H1 (cell line): ENCODE measurements around the gene PATL2. TPM values are rescaled to one million over a fixed set of nuclear protein-coding genes. Genes with fewer than 3 reads are reported as not detected.

Experiments
- CTCF ChIA-PET: fragments of 300-600 bp; sonication (Branson Sonifier 250); formaldehyde crosslinking; loops from one replicate; lab custom pipeline; 2021; ENCODE audit not compliant: partially characterized antibody; lab: Charles Lee
- POLR2A ChIA-PET: fragments of 300-600 bp; sonication (Branson Sonifier 250); formaldehyde crosslinking; loops from one replicate; lab custom pipeline; 2021; ENCODE audit warnings: inconsistent platforms; ENCODE audit not compliant: partially characterized antibody; lab: Charles Lee
- DNase-seq, 2 experiments: peaks; one replicate each; pipeline versions ENCODE4 v3.0.0 to v3.0.0-alpha.2; 2010 to 2022; ENCODE audit warnings: low spot score in 2 of 2, low read depth in 1 of 2, mixed read lengths in 1 of 2
- FAIRE-seq: peaks from 2 replicates; lab custom pipeline; 2011; peaks lifted over from hg19 to GRCh38; lab: Jason Lieb, UNC
- H2AFZ ChIP-seq: 2 replicates; pipeline ENCODE4 v1.8.1; 2012; ENCODE audit warnings: low read length, inconsistent platforms
- H2AK5ac ChIP-seq: 2 replicates; pipeline ENCODE4 v1.6.1; 2013; ENCODE audit warnings: low read depth, low read length
- H2BK120ac ChIP-seq: replicated peaks from 2 replicates; pipeline ENCODE3; 2013; ENCODE audit warnings: low read depth, low read length, inconsistent platforms
- H2BK12ac ChIP-seq: 2 replicates; pipeline ENCODE4 v1.6.1; 2013; ENCODE audit warnings: low read depth, low read length
- H2BK15ac ChIP-seq: 2 replicates; pipeline ENCODE4 v1.6.1; 2013; ENCODE audit warnings: low read length
- H2BK20ac ChIP-seq: 2 replicates; pipeline ENCODE4 v1.6.1; 2013; ENCODE audit warnings: low read length
- H2BK5ac ChIP-seq: 2 replicates; pipeline ENCODE4 v1.6.1; 2013; ENCODE audit warnings: low read depth, low read length
- H3K14ac ChIP-seq: 2 replicates; pipeline ENCODE4 v1.6.1; 2013; ENCODE audit warnings: inconsistent platforms; ENCODE audit not compliant: insufficient read length
- H3K18ac ChIP-seq: 2 replicates; pipeline ENCODE4 v1.6.1; 2013; ENCODE audit warnings: low read length; ENCODE audit errors: extremely low read depth
- H3K23ac ChIP-seq: 2 replicates; pipeline ENCODE4 v1.6.1; 2013; ENCODE audit warnings: inconsistent platforms; ENCODE audit not compliant: insufficient read length
- H3K23me2 ChIP-seq: 2 replicates; pipeline ENCODE4 v1.6.1; 2013; ENCODE audit warnings: low read depth, low read length
- H3K27ac ChIP-seq: 2 replicates; pipeline ENCODE4 v1.6.1; 2011; ENCODE audit warnings: low read depth, low read length, inconsistent platforms
- H3K27me3 ChIP-seq, 4 experiments: replicated peaks in 1 of 4; 1 replicate in 1 of 4; 2 replicates in 3 of 4; pipeline versions ENCODE4 v1.6.1 to v1.8.1; 2011 to 2013; ENCODE audit warnings: low read length in 3 of 4, mild to moderate bottlenecking in 3 of 4, inconsistent platforms in 2 of 4, mixed read lengths in 2 of 4, moderate library complexity in 1 of 4; ENCODE audit not compliant: control insufficient read depth in 3 of 4, insufficient read depth in 3 of 4; ENCODE audit errors: extremely low read depth in 1 of 4
- H3K36me3 ChIP-seq, 4 experiments: 2 replicates each; pipeline versions ENCODE4 v1.6.1 to v1.8.1; 2011 to 2013; ENCODE audit warnings: mild to moderate bottlenecking in 4 of 4, low read length in 3 of 4, moderate library complexity in 2 of 4, control low read depth in 1 of 4, inconsistent platforms in 1 of 4; ENCODE audit not compliant: insufficient read depth in 4 of 4, control insufficient read depth in 2 of 4
- H3K4ac ChIP-seq: replicated peaks from 2 replicates; pipeline ENCODE3; 2013; ENCODE audit warnings: low read length, low read depth, mixed read lengths, inconsistent platforms; ENCODE audit not compliant: insufficient read length
- H3K4me1 ChIP-seq, 4 experiments: replicated peaks in 1 of 4; 1 replicate in 1 of 4; 2 replicates in 3 of 4; pipeline versions ENCODE4 v1.6.1 to v1.8.1; 2011 to 2013; ENCODE audit warnings: low read length in 3 of 4, inconsistent platforms in 2 of 4, mixed read lengths in 1 of 4; ENCODE audit not compliant: insufficient read depth in 4 of 4, control insufficient read depth in 3 of 4
- H3K4me2 ChIP-seq, 2 experiments: 2 replicates each; pipeline versions ENCODE4 v1.6.1 to v1.8.1; 2011 to 2013; ENCODE audit warnings: low read depth in 2 of 2, low read length in 2 of 2, control low read depth in 1 of 2, inconsistent platforms in 1 of 2, mild to moderate bottlenecking in 1 of 2; ENCODE audit not compliant: insufficient read depth in 1 of 2
- H3K4me3 ChIP-seq, 4 experiments: fragments of 200-600, 300-600 bp in 1 of 4; sonication (generic), shearing (Covaris generic), sonication (Bioruptor Twin) in 1 of 4; 2 replicates each; pipeline versions ENCODE4 v1.5.1 to v1.8.1; 2011 to 2016; ENCODE audit warnings: low read length in 4 of 4, low read depth in 3 of 4, control low read depth in 2 of 4, inconsistent platforms in 2 of 4, mild to moderate bottlenecking in 2 of 4, mixed read lengths in 1 of 4, moderate library complexity in 1 of 4; ENCODE audit not compliant: insufficient read depth in 2 of 4; ENCODE audit errors: extremely low read depth in 1 of 4
- H3K56ac ChIP-seq: replicated peaks from 2 replicates; pipeline ENCODE3; 2013; ENCODE audit warnings: low read depth, mild to moderate bottlenecking, mixed read lengths, low read length, inconsistent platforms; ENCODE audit not compliant: insufficient read length
- H3K79me1 ChIP-seq: 2 replicates; pipeline ENCODE4 v1.6.1; 2013; ENCODE audit warnings: low read depth, low read length, control low read depth
- H3K79me2 ChIP-seq, 2 experiments: 2 replicates each; pipeline versions ENCODE4 v1.6.1 to v1.8.1; 2012 to 2013; ENCODE audit warnings: low read length in 2 of 2, mild to moderate bottlenecking in 2 of 2, inconsistent platforms in 1 of 2; ENCODE audit not compliant: insufficient read depth in 2 of 2, control insufficient read depth in 1 of 2
- H3K9ac ChIP-seq, 4 experiments: replicated peaks in 1 of 4; 1 replicate in 1 of 4; 2 replicates in 3 of 4; pipeline versions ENCODE4 v1.6.1 to v1.8.1; 2011 to 2013; ENCODE audit warnings: low read depth in 3 of 4, low read length in 3 of 4, control low read depth in 2 of 4, mild to moderate bottlenecking in 2 of 4, moderate library complexity in 2 of 4, inconsistent platforms in 1 of 4; ENCODE audit errors: extremely low read depth in 1 of 4
- H3K9me3 ChIP-seq, 2 experiments: 2 replicates each; pipeline versions ENCODE4 v1.6.1 to v1.8.1; 2012 to 2013; ENCODE audit warnings: mild to moderate bottlenecking in 2 of 2, moderate library complexity in 2 of 2, control low read depth in 1 of 2, inconsistent platforms in 1 of 2, low read depth in 1 of 2, low read length in 1 of 2, mixed read lengths in 1 of 2; ENCODE audit not compliant: insufficient read depth in 2 of 2
- H4K20me1 ChIP-seq, 2 experiments: replicated peaks in 1 of 2; 2 replicates each; pipeline versions ENCODE3 to v1.8.1; 2011 to 2013; ENCODE audit warnings: inconsistent platforms in 2 of 2, low read length in 2 of 2, mild to moderate bottlenecking in 1 of 2; ENCODE audit not compliant: insufficient read depth in 2 of 2, control insufficient read depth in 1 of 2
- H4K5ac ChIP-seq: 2 replicates; pipeline ENCODE4 v1.6.1; 2013; ENCODE audit warnings: low read length, low read depth, mixed read lengths, inconsistent platforms; ENCODE audit not compliant: insufficient read length
- H4K8ac ChIP-seq: 2 replicates; pipeline ENCODE4 v1.8.0; 2013; ENCODE audit warnings: mild to moderate bottlenecking, moderate library complexity, low read length, inconsistent platforms; ENCODE audit not compliant: insufficient read depth; ENCODE audit errors: extremely low read depth
- H4K91ac ChIP-seq: replicated peaks from 2 replicates; pipeline ENCODE3; 2013; ENCODE audit warnings: low read length, mixed read lengths, inconsistent platforms; ENCODE audit not compliant: insufficient read length
- JUN ChIP-seq: IDR thresholded peaks from 2 replicates; pipeline ENCODE4 v1.6.1; 2011; ENCODE audit warnings: low read depth, mild to moderate bottlenecking, improper control_type of control experiment, low read length
- SIN3A ChIP-seq, 2 experiments: IDR thresholded peaks in 1 of 2; conservative IDR thresholded peaks in 1 of 2; 2 replicates each; pipeline ENCODE4 v1.6.1; 2011 to 2012; ENCODE audit warnings: low read length in 2 of 2, improper control_type of control experiment in 1 of 2, low read depth in 1 of 2, mild to moderate bottlenecking in 1 of 2
- SIRT6 ChIP-seq: IDR thresholded peaks from one replicate; pipeline ENCODE4 v1.7.1; 2012; ENCODE audit warnings: low read length, inconsistent platforms
- WGBS, 2 experiments: shearing (Covaris generic) in 1 of 2; methylation state at CpG; one replicate each; pipeline versions ENCODE4 v1.1.6 to v1.1.7; 2013 to 2015; ENCODE audit warnings: low lambda C conversion rate in 2 of 2, mixed read lengths in 2 of 2, inconsistent platforms in 1 of 2, low coverage in 1 of 2, missing lambda C conversion rate in 1 of 2; ENCODE audit not compliant: insufficient replicate concordance in 2 of 2, insufficient coverage in 1 of 2, insufficient read length in 1 of 2; ENCODE audit errors: extremely low coverage in 1 of 2, missing lambda C conversion rate in 1 of 2; 5-methylcytosine and 5-hydroxymethylcytosine counted together
- polyA plus RNA-seq, 7 experiments: library from polyadenylated mRNA; depleted of rRNA in 3 of 7; stranded (reverse) in 5 of 7; unstranded in 2 of 7; fragments of >200 nt in 5 of 7; fragments of 200-250 nt in 2 of 7; gene quantifications; 1 replicate in 5 of 7; 2 replicates in 1 of 7; 4 replicates in 1 of 7; pipeline versions ENCODE4 v1.2.1 to v1.2.3, GENCODE V29; 2011 to 2013; ENCODE audit warnings: missing spikeins in 2 of 7, mixed read lengths in 2 of 7
- total RNA-seq: library from RNA; stranded (reverse); fragmentation: NEBNext Ultra II Directional; extraction: Animal tissue kit (Norgen Biotek cat#: 25700); gene quantifications from 2 replicates; pipeline ENCODE4 v1.2.1, GENCODE V29; 2021

Gene PATL2
- total and polyA plus RNA-seq, 2 of the 8 experiments (the other 6 are each of a cell fraction or from before 2014, with no cell fraction given), result 0.65 to 1.3 TPM

DNA sequence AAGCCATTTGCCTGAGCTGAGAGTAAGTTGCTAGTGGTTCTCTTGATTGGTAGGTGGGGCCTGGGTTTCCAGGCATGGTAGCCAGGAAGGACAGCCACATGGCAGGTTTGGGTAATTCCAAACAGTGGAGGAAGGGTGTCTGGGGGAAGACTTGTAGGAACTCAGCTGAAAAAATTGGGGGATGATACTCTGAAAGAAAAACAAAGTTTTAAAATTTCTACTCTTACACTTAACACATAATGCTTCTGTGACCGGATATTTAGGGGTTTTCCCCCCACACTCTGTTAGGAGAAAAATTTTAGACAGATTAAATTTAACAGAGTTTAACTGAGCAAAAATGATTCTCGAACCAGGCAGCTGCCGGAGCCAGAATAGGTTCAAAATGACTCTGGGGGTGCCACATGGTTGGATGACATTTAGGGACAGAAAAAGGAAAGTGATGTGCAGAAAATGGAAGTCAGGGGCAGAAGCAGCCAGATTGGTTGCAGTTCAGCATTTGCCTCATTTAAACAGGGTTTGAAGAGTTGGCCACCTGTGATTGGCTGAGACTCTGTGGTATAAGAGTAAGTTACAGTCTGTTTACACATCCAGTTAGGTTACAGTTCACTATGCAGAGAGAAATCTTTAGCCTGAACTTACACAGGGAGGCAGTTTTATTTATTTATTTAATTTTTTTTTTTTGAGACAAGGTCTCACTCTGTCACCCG lies 8.3 kb upstream of the PATL2 start:
- H3K4me2 ChIP-seq, result no peak overlapping the region
- no peaks in the 10 kb centered on the region for H3K9me3 ChIP-seq
- H4K5ac ChIP-seq, result no peak overlapping the region
- no peak overlapping the region for H2BK120ac ChIP-seq
- TF ChIP-seq JUN (no peak), SIN3A (conservative IDR thresholded peaks at IDR 0.05 in 1 of 2, IDR thresholded peaks at IDR 0.05 in 1 of 2; ENCODE audit: low read depth in 1 of 2, low read length in 2 of 2) (no peak), SIRT6 (no peak)
- DNase-seq (no peak), FAIRE-seq (no peak)
- H2AFZ ChIP-seq, result no peak overlapping the region
- no peaks in the 10 kb centered on the region for H3K27me3 ChIP-seq
- no peak overlapping the region for H2BK15ac ChIP-seq
- no peak overlapping the region for H4K91ac ChIP-seq
- H2BK12ac ChIP-seq, result no peak overlapping the region
- H2BK5ac ChIP-seq, result no peak overlapping the region; the same call in 1 of the 2 replicates
- H3K9ac ChIP-seq, result no peak overlapping the region
- WGBS, 2 experiments, result 93% methylated on average over 4 of the region's 4 CpGs; no CpG with 5 or more reads in 1 of the 2 experiments
- H3K23ac ChIP-seq, result no peak overlapping the region
- H3K79me2 ChIP-seq, result no peaks in the 10 kb centered on the region
- no peak overlapping the region for H3K18ac ChIP-seq
- no peak overlapping the region for H4K8ac ChIP-seq
- POLR2A ChIA-PET, result interaction anchor here (0.6 to 0.7 kb wide), 2 partner anchors 10 to 304 kb away, joined by 3 read pairs; partner anchors contain the start of gene SORD
- no peaks in the 10 kb centered on the region for H3K79me1 ChIP-seq
- H3K36me3 ChIP-seq, result peaks cover 2 to 25% (median 18%) of the 10 kb centered on the region in 4 experiments; a peak in 6 of 8 replicates
- H3K14ac ChIP-seq, result no peak overlapping the region
- no peaks in the 10 kb centered on the region for H3K23me2 ChIP-seq
- no peak overlapping the region for H3K4me3 ChIP-seq
- H3K56ac ChIP-seq, result no peak overlapping the region
- H3K4me1 ChIP-seq, result no peaks in the 10 kb centered on the region; a peak in 1 of 7 replicates
- H2BK20ac ChIP-seq, result no peak overlapping the region
- no peaks in the 10 kb centered on the region for H4K20me1 ChIP-seq
- CTCF ChIA-PET, result interaction anchor here (1.4 kb wide), 1 partner anchor 19 kb away, joined by 3 read pairs; no protein-coding TSS in a partner anchor
- no peak overlapping the region for H3K27ac ChIP-seq
- no peak overlapping the region for H2AK5ac ChIP-seq
- H3K4ac ChIP-seq, result no peak overlapping the region
